NCI-H82 (cell line): ENCODE measurements around the gene RAD51B.
"Not testable (repeated sequence)": the region's sequence is repeated elsewhere in the genome, so short reads cannot be mapped to it uniquely, and the experiment has no call there.

Source experiments
- DNase-seq: peaks from one replicate; lab custom pipeline; 2025; lab: John Stamatoyannopoulos, UW

RAD51B gene

DNA sequence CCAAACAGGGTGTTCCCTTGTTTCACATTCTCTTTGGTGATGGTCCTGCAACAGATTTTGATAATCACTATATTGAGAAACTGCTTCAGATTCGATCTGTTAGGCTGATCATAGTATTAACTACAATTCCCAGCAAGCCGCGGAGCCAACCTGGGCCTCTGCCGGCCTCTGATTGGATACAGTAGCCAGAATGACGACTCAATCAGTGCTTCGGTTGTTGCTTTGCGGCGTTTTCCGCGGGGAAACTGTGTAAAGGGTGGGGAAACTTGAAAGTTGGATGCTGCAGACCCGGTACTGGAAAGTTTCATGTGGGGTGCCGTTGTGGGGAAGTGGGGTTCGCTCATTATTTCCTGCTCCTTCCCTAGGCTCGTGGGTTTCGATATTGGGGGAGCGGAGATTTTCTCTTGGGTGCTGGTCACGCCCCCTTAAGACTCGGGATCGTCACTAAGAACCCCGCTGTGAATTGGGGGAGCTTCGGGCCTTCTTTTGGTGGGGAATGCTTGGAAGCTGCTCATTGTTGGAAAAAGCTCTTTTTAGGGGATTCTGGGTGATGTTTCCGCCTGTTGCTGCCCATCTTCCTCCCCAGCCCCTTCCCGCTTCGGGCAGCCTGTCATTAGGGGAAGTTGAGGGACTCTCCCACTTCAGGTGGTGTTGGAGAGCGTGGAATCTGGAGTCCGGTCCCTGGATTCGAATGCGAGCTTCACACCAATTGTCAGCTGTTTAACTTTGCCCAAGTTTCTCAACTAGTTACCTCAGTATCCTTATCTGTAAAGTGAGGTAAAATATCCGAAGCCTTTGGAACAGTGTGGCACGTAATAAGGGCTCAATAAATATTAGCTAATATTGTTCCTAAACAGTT is at the start of gene RAD51B:
Gene RAD51B, plus strand, starts transcription at position 217 of the 859 bp plus-strand sequence.
- DNase-seq, result peak; percentile 87

DNA sequence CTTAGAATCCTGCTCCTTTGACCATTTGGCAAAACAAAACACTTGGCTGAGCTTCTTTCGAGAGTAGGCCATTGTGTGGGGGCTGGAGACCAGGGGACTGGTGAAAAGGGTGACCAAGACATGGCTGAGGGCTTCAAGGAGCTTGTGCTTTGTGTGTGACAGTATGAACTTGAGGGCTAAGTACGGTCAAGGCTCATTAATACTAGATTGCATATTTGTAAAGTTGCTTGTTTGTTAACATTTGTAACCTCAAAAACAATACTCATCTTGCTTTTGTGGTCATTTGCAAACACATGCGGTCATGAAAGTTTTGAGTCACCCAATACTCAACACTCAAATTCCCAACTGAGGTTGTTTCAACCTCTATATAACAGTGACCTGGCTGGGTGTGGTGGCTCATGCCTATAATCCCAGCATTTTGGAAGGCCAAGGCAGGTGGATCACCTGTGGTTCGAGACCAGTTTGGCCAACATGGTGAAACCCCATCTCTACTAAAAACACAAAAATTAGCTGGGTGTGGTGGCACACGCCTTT is 45.7 kb upstream of the RAD51B start:
- no peak for DNase-seq

DNA sequence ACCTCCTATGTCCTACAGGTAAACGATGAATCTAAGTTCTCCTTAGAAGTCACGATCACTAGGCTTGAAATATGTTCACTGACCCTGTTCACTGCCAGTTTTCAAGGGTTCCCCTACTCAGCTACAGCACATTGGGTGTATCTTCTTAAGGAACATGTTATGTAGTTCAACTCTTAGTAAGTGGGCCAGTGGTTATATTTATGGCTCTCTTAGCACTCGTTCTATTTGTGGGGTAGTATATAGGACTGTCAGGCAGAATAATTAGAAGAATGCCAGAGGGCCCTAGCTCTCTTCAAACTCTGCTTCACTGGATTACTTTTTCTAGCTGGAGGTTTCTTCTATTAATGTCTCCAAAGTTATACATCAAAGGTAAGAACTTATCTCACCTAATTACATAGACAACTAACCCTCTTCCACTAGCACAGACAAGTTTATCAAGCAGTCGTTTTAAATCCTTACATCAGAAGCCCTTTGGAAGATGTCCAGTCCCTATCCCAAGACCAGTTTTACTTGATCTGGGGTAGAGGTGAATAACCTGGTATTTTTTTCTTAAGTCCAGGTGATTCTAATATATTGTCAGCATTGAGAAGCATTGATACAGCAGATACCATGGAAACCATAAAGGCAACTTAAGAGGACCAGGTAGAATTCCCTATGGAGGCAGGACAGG is 42.8 kb upstream of the RAD51B start:
- DNase-seq, result no peak

DNA sequence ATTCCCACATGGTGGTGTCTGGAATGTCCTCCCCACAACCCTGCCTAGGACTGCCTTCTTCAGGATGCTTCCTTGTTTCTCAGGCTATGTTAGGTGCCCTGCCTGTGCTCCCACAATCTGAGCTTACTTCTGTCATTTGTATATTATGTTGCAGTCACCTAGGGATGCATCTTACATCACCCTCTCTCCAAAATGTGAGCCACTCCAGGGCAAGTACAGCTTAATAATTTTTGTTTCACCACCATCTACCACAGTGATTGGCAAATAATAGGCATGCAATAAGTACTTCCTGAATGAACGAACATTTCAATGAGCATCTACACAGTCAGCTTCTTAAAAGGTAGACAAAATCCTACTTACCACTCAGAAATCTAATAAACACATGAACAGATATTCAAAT is 40.8 kb upstream of the RAD51B start:
- no peak for DNase-seq

DNA sequence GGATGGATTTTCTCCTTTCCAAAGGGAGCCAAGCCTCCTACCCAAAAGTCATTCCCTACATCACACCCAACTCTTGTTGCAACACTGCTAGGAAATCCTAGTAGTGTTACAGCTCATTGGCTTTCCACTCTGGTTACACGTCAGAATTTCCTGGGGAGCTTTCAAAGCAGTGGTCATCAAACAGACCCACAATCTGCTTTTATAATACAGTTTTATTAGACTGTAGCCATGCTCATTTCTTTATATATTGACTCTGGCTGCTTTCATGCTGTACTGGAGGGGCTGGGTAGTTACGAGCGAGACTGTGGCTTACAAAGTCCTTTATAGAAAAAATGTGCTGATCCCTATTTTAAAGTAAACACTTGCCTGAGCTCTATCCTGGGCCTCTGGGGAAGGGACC is 37.5 kb upstream of the RAD51B start:
- DNase-seq, result no peak

DNA sequence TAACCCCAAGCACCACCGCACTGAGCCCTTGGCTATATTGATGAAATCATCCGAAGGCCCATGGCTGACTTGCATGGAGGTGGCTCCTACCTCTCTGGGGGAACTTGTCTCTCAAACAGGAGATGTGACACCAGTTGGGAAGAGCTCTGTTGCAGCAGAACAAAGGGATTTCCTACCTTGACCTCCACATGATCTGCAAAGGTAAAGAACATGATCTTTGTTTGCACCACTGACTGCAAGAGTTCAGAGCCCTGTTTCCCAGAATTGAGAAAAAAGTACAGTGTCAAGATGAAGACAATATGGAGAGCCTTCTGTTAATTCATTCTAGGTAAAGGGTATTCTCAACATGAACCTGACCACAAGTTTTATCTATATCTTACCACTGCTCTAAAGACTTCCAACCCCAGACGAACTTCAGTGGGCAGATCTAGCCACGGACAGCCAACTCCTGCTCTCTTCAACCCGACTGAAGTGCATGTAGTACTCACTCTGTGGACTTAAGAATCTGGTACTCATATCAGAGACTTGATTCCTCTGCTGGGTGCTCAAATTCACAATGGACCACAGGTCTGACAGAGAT is 35.2 kb upstream of the RAD51B start:
- no peak for DNase-seq

DNA sequence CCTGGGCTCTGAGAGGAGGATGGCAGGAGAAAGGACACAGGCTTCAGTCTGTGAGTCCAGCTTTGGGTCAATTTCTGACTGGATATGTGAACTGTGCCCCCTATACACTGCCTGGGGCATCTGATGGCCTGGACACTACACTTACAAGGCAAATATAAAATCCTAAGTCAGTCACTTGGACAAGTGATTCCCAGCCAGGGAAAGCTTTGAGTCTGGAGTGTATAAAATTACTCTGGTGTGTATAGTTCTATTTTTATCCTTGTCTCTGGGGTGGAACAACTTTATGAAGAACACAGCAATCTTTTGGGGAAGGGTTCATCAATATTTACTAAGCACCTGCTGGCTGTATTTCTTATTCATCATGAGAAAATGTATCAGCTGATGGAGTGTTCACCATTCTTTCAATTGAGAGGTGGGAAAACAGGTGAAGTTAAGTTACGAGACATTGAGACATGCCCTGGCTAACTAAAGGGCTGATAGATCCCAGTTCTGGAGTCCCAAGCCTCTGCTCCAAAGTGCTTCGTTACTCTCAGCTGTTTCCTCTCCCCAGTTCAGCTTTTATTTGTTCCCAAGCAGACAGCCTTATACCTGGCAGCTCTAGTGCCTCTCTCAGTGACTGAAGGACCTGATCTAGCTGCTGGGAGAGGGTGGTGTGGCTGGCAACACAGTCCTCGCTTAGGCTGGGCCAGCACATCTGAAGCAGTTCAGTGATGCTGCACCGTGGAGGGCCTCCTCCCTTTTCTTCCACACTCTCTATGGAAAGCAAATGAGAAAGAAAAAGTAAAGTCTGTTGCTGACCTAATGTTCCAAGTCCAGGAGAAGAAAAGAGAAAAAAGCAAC is 34.1 kb upstream of the RAD51B start:
- no peak for DNase-seq

DNA sequence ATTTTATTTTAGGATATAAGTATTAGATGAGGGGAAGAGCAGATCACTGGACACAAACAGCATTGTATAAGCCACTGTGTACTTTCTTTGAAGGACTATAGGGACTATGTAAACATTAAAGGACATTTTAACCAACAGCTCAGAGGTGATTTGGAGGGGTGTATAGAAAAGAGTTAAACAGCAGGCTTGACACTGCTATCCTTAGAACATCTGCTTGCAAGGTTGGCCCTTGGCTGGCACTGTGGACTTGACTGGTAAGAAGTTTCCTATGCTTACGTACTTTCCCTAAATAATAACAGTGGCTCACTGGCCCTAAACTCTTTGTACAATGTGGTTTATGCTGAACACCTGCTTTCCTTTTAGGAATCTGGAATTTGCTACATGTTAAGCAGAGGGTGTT is 31.9 kb upstream of the RAD51B start:
- no peak for DNase-seq

DNA sequence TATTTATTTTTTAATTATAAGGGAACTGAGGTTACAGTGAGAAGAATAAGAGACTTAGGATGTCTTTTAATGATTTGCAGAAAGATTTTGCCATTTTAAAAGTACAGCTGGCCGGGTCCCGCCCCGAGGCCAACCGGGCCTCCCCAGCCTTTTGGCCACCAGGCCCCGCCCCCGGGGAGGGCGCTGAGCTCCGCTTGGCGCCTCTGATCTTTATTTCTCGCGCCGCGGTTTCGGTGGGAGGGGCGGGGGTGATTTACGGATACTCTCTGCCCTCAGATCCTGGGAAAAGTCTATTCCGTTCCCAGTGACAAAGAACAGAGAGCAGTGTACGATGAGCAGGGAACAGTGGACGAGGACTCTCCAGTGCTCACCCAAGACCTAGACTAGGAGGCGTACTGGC is 20.8 kb upstream of the RAD51B start:
- DNase-seq, result no peak

DNA sequence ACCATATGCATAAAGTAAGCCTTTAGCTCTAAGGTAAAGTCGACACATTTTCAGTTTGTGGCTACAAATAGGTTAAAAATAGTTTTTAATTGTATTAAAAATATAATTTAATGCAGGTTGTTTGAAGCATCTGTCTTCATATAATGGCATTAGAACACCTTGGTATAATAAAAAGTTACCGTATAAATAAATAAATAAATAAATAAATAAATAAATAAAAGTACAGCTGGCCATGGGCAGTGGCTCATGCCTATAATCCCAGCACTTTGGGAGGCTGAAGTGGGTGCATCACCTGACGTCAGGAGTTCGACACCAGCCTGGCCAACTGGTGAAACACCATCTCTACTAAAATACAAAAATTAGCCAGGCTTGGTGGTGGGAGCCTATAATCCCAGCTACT is 18.8 kb upstream of the RAD51B start:
- DNase-seq, result no peak

DNA sequence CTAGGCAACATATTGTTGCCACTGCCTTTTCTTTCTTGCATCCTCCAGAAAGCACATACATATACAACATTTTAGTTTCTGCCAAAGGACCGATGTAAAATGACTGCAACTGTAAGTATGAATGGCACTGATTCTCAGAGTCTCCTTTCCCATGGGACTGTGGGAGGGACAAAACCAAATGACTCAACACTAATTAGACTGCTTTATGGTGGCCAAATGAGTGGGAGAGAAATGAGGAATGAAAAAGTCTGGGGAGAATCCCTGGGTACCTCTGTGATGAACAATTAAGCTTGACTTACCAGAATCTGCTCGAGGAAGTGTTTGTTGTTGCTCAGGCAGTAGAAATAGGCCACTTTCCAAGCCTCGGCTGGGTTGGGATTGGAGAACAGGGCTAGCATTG is 13.3 kb upstream of the RAD51B start:
- no peak for DNase-seq

DNA sequence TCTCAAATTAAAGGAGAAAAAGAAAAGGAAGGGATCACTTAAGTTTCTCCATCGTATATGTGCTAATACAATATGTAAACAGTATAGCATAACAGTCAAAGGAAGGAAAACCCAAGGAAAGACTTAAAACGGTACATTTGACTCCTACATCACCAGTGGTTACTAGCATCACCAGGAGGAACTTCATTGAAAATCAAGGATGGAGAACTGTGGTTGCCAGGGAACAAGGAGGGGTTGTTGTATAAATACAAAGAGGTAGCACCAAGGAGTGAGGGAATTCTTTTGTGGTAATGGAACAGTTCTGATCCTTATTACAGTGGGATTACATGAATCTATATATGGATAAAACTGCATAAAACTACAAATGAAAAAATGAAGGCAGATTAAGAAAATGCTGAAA is 4.8 kb upstream of the RAD51B start:
- DNase-seq, result no peak

DNA sequence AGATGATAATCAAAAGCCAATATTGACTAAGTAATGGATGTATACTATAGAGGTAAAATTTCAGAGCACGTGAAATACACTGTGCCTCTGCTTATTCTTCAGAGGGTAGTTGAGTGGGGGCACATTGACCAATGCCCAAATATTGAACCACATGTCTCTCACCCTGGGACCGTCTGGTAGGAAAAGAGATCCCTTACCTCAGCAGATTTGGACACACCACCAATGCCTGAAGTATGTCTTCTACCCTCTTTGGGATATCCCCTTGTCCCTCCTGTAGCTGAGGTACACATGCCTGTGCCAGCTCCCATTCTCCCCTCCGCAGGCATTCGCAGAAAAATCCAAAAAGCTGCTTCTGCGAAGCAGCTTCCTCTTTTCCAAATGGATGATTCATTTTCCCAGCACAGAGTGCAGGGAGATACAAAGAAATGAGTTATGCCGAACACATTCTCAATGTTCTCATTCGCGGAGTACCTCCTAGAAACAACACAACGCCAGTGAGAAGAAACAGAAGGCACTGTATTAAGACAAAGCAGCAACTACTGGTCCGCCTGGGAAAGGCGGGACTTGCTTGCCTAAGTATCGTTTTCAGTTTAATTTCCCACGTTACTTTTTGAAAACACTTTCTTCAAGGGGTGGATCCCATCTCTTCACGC is 3.9 kb upstream of the RAD51B start:
- DNase-seq, result peak; percentile 26

DNA sequence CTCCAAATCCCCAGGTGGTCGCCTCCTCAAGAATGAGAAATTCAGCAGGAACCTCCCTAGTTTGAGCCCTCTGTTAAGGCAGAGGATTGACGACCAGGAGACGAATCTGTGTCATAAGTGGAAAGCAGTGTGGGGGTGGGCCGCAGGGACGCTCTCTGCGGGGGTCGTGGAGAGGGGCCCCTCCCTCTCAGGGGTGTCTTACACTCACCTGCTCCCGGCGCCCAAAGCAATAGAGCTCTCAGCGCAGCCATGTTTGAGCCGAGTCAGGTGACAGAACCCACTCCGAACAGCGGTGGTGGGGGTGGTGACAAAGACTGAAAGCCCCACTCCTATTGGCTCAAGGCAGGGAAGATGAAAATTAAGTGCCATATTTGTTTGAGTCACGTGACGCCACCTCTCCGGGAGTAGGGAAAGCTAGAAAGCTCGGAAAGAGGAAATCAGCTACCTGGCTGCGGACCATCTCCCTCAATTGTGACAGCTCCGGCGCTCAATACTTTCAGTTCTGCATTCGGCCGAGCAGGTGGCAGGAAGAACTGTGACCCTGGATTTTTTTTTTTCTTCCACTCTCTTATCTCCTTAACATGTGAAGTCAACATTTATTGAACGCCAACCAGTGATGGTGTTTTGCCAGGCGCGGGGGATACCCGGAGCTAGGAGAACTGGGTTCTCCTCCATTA is 3.1 kb upstream of the RAD51B start, which contains the start of gene ZFYVE26:
Gene ZFYVE26, minus strand, starts transcription at position 265 of the 677 bp plus-strand sequence. CDS start 627 bp downstream, outside the sequence.
- DNase-seq, result peak; percentile 97

DNA sequence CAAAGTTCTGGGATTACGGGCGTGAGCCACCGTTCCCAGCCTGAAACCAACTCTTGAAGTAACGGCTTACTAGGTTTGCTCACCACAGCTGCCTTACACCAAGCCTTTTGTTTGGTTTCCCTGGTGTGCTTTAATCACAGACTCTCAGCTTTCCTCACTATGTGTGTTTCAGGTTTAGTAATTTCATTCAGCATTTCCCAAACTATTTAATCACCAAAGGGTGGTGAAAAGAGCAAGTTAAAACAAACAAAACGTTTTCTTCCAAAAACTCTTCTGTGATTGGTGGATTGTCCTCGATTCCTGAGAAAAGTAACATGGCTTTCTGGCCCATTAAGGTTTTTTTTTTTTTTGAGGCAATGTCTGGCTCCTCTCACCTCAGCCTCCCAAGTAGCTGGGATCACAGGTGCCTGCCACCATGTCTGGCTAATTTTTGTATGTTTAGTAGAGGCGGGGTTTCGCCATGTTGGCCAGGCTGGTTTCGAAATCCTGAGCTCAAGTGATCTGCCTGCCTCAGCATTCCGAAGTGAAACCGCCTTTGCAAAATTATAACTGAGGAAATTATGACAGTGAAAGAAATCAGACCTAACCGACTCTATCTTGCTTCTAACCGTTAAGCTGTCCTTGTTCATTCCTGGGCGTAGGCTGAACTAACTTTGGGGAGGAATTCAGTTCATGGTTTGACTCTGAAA is 1.7 kb upstream of the RAD51B start:
- DNase-seq, result no peak

DNA sequence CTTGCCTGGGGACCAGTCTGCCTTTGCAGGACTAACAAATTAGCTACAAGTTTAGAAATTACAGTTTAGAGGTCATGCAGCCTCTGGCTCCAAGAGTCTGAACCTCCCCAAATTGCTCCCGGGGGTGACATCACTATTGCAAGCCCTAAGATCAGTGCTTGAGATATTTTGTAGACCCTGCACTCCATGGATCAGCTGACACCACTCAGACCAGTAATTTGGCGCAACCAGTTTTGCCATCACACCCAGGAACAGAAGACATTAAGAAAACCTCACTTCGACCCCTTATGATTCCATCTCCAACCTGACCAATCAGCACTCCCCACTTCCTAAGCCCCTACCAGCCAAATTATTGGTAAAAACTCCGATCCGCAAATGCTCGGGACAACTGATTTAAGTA is 1.1 kb upstream of the RAD51B start:
- not testable (repeated sequence) for DNase-seq

DNA sequence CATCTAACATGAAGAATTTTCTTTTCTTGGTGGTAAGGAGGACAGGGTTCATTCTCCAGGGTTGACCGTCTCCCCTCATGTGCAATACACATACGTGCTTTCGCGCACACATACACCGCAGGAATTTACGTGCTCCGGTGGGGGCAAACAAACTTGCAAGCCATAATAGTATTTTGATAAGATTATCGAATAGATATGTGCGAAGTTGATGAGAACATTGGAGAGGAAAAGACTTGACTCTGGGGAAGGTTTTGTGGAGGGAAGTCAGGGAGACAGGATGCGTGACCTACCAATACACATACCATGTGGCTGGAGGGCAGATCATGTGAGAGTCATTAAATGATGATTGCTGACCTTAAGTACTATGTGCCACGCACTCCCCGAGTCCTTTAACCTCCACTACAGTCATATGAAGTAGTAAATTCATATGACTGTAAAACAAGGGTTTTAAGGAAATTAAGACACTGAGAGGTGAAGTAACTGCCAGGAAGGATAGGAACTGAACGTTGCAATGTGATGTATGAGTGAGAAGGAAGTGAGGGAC is 921 bp downstream of the RAD51B start:
- peak; percentile 22 for DNase-seq

DNA sequence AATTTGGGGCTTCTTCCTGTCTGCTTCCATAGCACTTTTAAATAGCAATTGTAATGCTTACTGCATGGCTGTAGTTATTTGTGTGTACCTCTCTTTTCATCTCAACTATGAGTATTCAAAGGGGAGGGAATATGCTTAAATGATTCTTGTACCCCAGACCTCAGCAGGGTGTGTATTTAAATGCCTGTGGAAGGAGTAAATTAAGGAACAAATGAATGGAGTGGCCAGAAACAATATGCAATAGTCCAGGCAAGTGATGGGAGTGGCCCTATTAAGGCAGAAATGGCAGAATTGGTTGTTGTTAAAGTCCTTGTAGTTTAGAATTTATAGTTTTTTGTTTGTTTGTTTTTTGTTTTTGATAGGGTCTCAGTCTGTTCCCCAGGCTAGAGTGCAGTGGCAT is 1.5 kb downstream of the RAD51B start:
- no peak for DNase-seq

DNA sequence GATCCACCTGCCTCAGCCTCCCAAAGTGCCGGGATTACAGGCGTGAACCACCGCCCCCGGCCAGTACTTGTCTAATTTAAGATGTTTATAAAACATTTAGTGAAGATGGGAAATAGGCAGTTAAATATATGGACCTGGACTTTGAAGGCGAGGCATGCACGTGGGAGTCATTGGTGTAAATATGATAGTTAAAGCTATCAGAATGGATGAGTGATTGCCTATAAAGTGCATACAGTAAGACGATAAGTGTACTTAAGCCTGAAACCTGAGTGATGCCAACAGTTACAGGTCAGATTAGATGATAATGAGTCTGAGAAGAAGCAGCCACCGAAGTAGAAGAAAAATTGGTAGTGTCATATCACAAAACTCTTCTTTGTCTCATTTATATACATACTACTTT is 11.5 kb downstream of the RAD51B start:
- DNase-seq, result no peak

DNA sequence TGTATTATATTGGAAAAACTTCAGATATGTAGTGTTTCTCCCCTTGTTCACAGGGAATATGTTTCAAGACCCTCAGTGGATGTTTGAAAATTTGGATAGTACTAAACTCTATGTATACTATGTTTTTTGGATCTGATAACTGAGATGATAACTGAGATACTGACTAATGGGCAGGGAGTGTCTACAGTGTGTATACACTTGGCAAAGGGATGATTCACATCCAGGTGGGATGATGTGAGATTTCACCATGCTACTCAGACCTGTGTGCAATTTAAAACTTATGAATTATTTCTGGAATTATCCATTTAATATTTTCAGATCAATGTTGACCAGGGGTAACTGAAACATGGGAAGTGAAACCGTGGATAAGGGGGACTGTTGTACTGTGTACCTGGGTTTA is 13.8 kb downstream of the RAD51B start:
- DNase-seq, result no peak
